NCI-H1694 treated with DMSO at 0.1 percent for 48 hours (cell line): ENCODE results near the gene SERTAD4.
"Not testable (repeated sequence)": the region's sequence is repeated elsewhere in the genome, so short reads cannot be mapped to it uniquely, and the experiment has no call there.

Experiments used
- DNase-seq: peaks from one replicate; lab custom pipeline; 2025; lab: John Stamatoyannopoulos, UW

SERTAD4 gene

GRCh38 chr1:210260096-210260495, 27.5 kb downstream of the SERTAD4 start:
- DNase-seq, result peak; percentile 85

- DNase-seq, result peak; percentile 65
These were observed 29.7 kb downstream of the SERTAD4 start for GRCh38 chr1:210262167-210262896.

- no peak for DNase-seq
These were observed 30.3 kb downstream of the SERTAD4 start for GRCh38 chr1:210262897-210263272.

- DNase-seq, result no peak
These were observed 31.4 kb downstream of the SERTAD4 start for GRCh38 chr1:210263963-210264362.

GRCh38 chr1:210264496-210265380, 32.1 kb downstream of the SERTAD4 start:
- peak; percentile 34 for DNase-seq

GRCh38 chr1:210265392-210265955, 32.9 kb downstream of the SERTAD4 start:
- DNase-seq, result not testable (repeated sequence)

- DNase-seq, result no peak
These were observed 37.4 kb downstream of the SERTAD4 start for GRCh38 chr1:210269981-210270380.

GRCh38 chr1:210272666-210273065, 40.1 kb downstream of the SERTAD4 start:
- DNase-seq, result no peak

GRCh38 chr1:210280221-210280620, 47.6 kb downstream of the SERTAD4 start:
- no peak for DNase-seq

- DNase-seq, result no peak
These were observed 55.5 kb downstream of the SERTAD4 start for GRCh38 chr1:210288116-210288515.

GRCh38 chr1:210289248-210289647, 56.7 kb downstream of the SERTAD4 start:
- DNase-seq, result no peak

GRCh38 chr1:210291081-210291764, 58.6 kb downstream of the SERTAD4 start:
- DNase-seq, result no peak

GRCh38 chr1:210291786-210292230, 59.2 kb downstream of the SERTAD4 start:
- no peak for DNase-seq

GRCh38 chr1:210292231-210292871, 59.8 kb downstream of the SERTAD4 start:
- DNase-seq, result peak; percentile 17

- DNase-seq, result no peak
These were observed 60.6 kb downstream of the SERTAD4 start for GRCh38 chr1:210293171-210293607.

GRCh38 chr1:210294999-210295745, 62.6 kb downstream of the SERTAD4 start:
- no peak for DNase-seq
